H1 (cell line): Measurements from ENCODE around the gene DRD2.

Experiments used
- ATF3 ChIP-seq: IDR thresholded peaks from 2 replicates; pipeline ENCODE4 v1.6.1; 2011; ENCODE audit warnings: low read depth, mild to moderate bottlenecking, low read length; ENCODE audit not compliant: insufficient read depth
- CREB1 ChIP-seq: IDR thresholded peaks from 2 replicates; pipeline ENCODE4 v1.6.1; 2012; ENCODE audit warnings: inconsistent platforms
- CTCF ChIP-seq, 3 experiments: IDR thresholded peaks; 1 replicate in 2 of 3; 2 replicates in 1 of 3; pipeline versions ENCODE4 v1.5.1 to v1.6.1; 2011; ENCODE audit warnings: low read length in 3 of 3, mild to moderate bottlenecking in 3 of 3, inconsistent platforms in 2 of 3, low read depth in 1 of 3, moderate library complexity in 1 of 3; ENCODE audit not compliant: insufficient read depth in 1 of 3; ENCODE audit errors: control extremely low read depth in 1 of 3
- EP300 ChIP-seq, 2 experiments: IDR thresholded peaks; 1 replicate in 1 of 2; 2 replicates in 1 of 2; pipeline ENCODE4 v1.6.1; 2011 to 2012; ENCODE audit warnings: low read depth in 2 of 2, low read length in 2 of 2, mild to moderate bottlenecking in 2 of 2, borderline replicate concordance in 1 of 2, inconsistent platforms in 1 of 2, moderate library complexity in 1 of 2
- FOSL1 ChIP-seq: IDR thresholded peaks from 2 replicates; pipeline ENCODE4 v1.6.1; 2011; ENCODE audit warnings: mild to moderate bottlenecking, low read depth, low read length, moderate library complexity; ENCODE audit not compliant: insufficient read depth
- KDM1A ChIP-seq: fragments of 200-600, 300-600 bp; sonication (generic); IDR thresholded peaks from 2 replicates; pipeline ENCODE4 v1.7.1; 2016; ENCODE audit warnings: mild to moderate bottlenecking, low read length, borderline replicate concordance
- KDM5A ChIP-seq: fragments of 200-600 bp; IDR thresholded peaks from 2 replicates; pipeline ENCODE4 v1.7.1; 2012; ENCODE audit warnings: mild to moderate bottlenecking, low read length, inconsistent platforms, mixed read lengths
- POLR2A ChIP-seq, 2 experiments: IDR thresholded peaks; 1 replicate in 1 of 2; 2 replicates in 1 of 2; pipeline ENCODE4 v1.6.1; 2011; ENCODE audit warnings: low read depth in 2 of 2, low read length in 2 of 2, mild to moderate bottlenecking in 2 of 2; ENCODE audit errors: control extremely low read depth in 1 of 2
- POLR2AphosphoS5 ChIP-seq: IDR thresholded peaks from 2 replicates; pipeline ENCODE4 v1.6.1; 2011; ENCODE audit warnings: low read depth, low read length
- SP1 ChIP-seq: IDR thresholded peaks from 2 replicates; pipeline ENCODE4 v1.6.1; 2011; ENCODE audit warnings: low read depth, low read length
- TAF1 ChIP-seq: IDR thresholded peaks from 2 replicates; pipeline ENCODE4 v1.6.1; 2011; ENCODE audit warnings: mild to moderate bottlenecking, low read depth, low read length
- USF2 ChIP-seq: IDR thresholded peaks from 2 replicates; pipeline ENCODE4 v1.6.1; 2011; ENCODE audit warnings: low read length, improper control_type of control experiment
- ZNF274 ChIP-seq: IDR thresholded peaks from 2 replicates; pipeline ENCODE4 v1.7.0; 2012; ENCODE audit warnings: low read length, borderline replicate concordance; ENCODE audit errors: extremely low read depth

GRCh38 chr11:113449743-113450142 lies 25.5 kb downstream of the DRD2 start:
- no peak for TF ChIP-seq KDM5A
- no peak for TF ChIP-seq EP300 (IDR thresholded peaks at IDR 0.05; ENCODE audit: borderline replicate concordance in 1 of 2, low read depth in 2 of 2, low read length in 2 of 2)
- TF ChIP-seq POLR2AphosphoS5, result no peak
- TF ChIP-seq TAF1, result no peak
- no peak for TF ChIP-seq USF2
- no peak for TF ChIP-seq ATF3
- TF ChIP-seq CTCF (IDR thresholded peaks at IDR 0.05; ENCODE audit: control extremely low read depth in 1 of 3, insufficient read depth in 1 of 3, low read depth in 1 of 3, low read length in 3 of 3), result no peak
- no peak for TF ChIP-seq SP1
- TF ChIP-seq CREB1, result no peak
- no peak for TF ChIP-seq ZNF274
- no peak for TF ChIP-seq FOSL1
- TF ChIP-seq POLR2A (IDR thresholded peaks at IDR 0.05; ENCODE audit: control extremely low read depth in 1 of 2, low read depth in 2 of 2, low read length in 2 of 2), result no peak
- TF ChIP-seq KDM1A, result no peak
